ENCODE data around the gene ALAS1. TPM values are rescaled to one million over a fixed set of nuclear protein-coding genes. Genes with fewer than 3 reads are reported as not detected.

Gene ALAS1
- total RNA-seq, 1 experiment from 2014 or later: 58.6 TPM

DNA sequence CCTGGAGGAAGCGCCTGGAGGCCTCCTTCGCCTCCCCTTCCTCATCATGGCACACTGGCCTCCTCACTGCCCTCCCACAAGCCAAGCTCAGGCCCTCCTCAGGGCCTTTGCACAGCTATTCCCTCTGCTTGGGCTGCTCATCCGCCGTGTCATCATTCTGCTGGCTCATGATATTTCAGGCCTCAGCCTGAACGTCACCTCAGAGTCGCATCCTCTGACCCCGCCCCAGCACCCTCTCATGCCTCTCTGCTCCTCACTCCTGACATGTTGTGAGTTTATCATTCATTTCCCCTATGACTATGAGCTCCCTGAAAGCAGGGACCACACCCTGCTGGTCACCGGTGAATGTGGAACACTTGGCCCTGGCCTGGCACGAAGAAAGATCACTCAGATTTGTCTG lies 23.1 kb upstream of the ALAS1 start:
- BruUV-seq (replicated peaks): no TSS peak
- H3K9me3 ChIP-seq (ENCODE audit: low read depth, low read length, poor library complexity, severe bottlenecking): no peaks in the 10 kb centered on the region
- H3K27me3 ChIP-seq (replicated peaks; ENCODE audit: insufficient read depth, low read depth, low read length, poor library complexity): no peaks in the 10 kb centered on the region
- no peak overlapping the region for H3K4me3 ChIP-seq (ENCODE audit: low read depth, low read length, poor library complexity, severe bottlenecking)
- ChIA-PET POLR2A (ENCODE audit: low non-redundant PET) (interaction anchor here (0.6 kb wide), 1 partner anchor 17 kb away, joined by 3 read pairs; no protein-coding TSS in a partner anchor), CTCF (no interaction called here)
- TF ChIP-seq, protein P1, sequence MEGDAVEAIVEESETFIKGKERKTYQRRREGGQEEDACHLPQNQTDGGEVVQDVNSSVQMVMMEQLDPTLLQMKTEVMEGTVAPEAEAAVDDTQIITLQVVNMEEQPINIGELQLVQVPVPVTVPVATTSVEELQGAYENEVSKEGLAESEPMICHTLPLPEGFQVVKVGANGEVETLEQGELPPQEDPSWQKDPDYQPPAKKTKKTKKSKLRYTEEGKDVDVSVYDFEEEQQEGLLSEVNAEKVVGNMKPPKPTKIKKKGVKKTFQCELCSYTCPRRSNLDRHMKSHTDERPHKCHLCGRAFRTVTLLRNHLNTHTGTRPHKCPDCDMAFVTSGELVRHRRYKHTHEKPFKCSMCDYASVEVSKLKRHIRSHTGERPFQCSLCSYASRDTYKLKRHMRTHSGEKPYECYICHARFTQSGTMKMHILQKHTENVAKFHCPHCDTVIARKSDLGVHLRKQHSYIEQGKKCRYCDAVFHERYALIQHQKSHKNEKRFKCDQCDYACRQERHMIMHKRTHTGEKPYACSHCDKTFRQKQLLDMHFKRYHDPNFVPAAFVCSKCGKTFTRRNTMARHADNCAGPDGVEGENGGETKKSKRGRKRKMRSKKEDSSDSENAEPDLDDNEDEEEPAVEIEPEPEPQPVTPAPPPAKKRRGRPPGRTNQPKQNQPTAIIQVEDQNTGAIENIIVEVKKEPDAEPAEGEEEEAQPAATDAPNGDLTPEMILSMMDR (conservative IDR thresholded peaks at IDR 0.05; ENCODE audit: low read depth, low read length): no peak
- no peak for TF ChIP-seq EZH2 (IDR thresholded peaks at IDR 0.05; ENCODE audit: borderline replicate concordance, low read depth, low read length, poor library complexity, severe bottlenecking)
- no peaks in the 10 kb centered on the region for H3K4me1 ChIP-seq (ENCODE audit: insufficient read depth, low read length, poor library complexity, severe bottlenecking)
- no peaks in the 10 kb centered on the region for H3K36me3 ChIP-seq (ENCODE audit: insufficient read depth, low read length, poor library complexity, severe bottlenecking)
- no peak for DNase-seq (ENCODE audit: low spot score)
- intact Hi-C loops (cut with micrococcal nuclease; ENCODE audit: unreplicated experiment): no loop called here
- no peak overlapping the region for H3K27ac ChIP-seq (ENCODE audit: low read depth, low read length, poor library complexity, severe bottlenecking)

- TF ChIP-seq, protein P1 (conservative IDR thresholded peaks at IDR 0.05; ENCODE audit: low read depth, low read length): no peak
- TF ChIP-seq EZH2 (IDR thresholded peaks at IDR 0.05; ENCODE audit: borderline replicate concordance, low read depth, low read length, poor library complexity, severe bottlenecking): no peak
- POLR2A ChIA-PET (ENCODE audit: low non-redundant PET): no interaction called here
- Histone ChIP-seq H3K4me1 (ENCODE audit: insufficient read depth, low read length, poor library complexity, severe bottlenecking) (no peaks in the 10 kb centered on the region), H3K9me3 (ENCODE audit: low read depth, low read length, poor library complexity, severe bottlenecking) (no peaks in the 10 kb centered on the region), H3K27me3 (replicated peaks; ENCODE audit: insufficient read depth, low read depth, low read length, poor library complexity) (no peaks in the 10 kb centered on the region), H3K27ac (ENCODE audit: low read depth, low read length, poor library complexity, severe bottlenecking) (no peak overlapping the region), H3K4me3 (ENCODE audit: low read depth, low read length, poor library complexity, severe bottlenecking) (no peak overlapping the region), H3K36me3 (ENCODE audit: insufficient read depth, low read length, poor library complexity, severe bottlenecking) (no peaks in the 10 kb centered on the region)
- no TSS peak for BruUV-seq (replicated peaks)
- intact Hi-C loops (cut with micrococcal nuclease; ENCODE audit: unreplicated experiment): no loop called here
- no peak for DNase-seq (ENCODE audit: low spot score)
- CTCF ChIA-PET: no interaction called here
These were observed 22.4 kb upstream of the ALAS1 start for GRCh38 chr3:52175416-52176179.

DNA sequence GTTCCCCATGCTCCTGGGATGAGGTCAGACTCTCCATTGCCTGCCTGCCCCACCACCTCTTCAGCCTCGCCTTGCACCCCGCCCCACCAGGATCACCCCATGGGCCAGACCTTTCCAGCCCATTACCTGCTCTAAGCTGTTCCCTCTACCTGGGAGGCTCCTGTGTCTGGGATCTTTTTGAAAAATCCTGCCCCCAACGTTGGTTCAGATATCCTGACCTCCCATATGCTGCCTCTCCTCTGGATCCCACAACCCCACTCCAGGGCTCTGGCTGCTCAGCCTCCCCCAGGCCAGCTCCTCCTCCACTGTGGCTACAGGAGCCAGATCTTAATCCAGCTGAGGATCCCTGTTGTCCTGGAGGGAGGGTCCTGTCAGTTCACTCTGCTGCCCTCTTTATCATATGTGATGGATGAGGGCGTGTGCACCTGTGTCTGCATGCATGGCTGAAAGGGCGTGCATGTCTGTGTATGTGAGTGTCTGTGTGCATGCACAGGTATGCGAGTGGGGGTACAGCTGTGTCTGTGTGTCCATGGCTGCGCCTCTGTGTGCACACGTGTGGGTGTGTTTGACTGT lies 21.7 kb upstream of the ALAS1 start:
- no peak for DNase-seq (ENCODE audit: low spot score)
- CTCF ChIA-PET: no interaction called here
- no peak for TF ChIP-seq EZH2 (IDR thresholded peaks at IDR 0.05; ENCODE audit: borderline replicate concordance, low read depth, low read length, poor library complexity, severe bottlenecking)
- TF ChIP-seq, protein P1 (conservative IDR thresholded peaks at IDR 0.05; ENCODE audit: low read depth, low read length): no peak
- Histone ChIP-seq H3K27ac (ENCODE audit: low read depth, low read length, poor library complexity, severe bottlenecking) (no peak overlapping the region), H3K4me1 (ENCODE audit: insufficient read depth, low read length, poor library complexity, severe bottlenecking) (no peaks in the 10 kb centered on the region), H3K4me3 (ENCODE audit: low read depth, low read length, poor library complexity, severe bottlenecking) (no peak overlapping the region), H3K27me3 (replicated peaks; ENCODE audit: insufficient read depth, low read depth, low read length, poor library complexity) (no peaks in the 10 kb centered on the region), H3K9me3 (ENCODE audit: low read depth, low read length, poor library complexity, severe bottlenecking) (no peaks in the 10 kb centered on the region), H3K36me3 (ENCODE audit: insufficient read depth, low read length, poor library complexity, severe bottlenecking) (no peaks in the 10 kb centered on the region)
- POLR2A ChIA-PET (ENCODE audit: low non-redundant PET): no interaction called here
- intact Hi-C loops (cut with micrococcal nuclease; ENCODE audit: unreplicated experiment): no loop called here
- no TSS peak for BruUV-seq (replicated peaks)

Data from A673 (cell line).